Measurements from ENCODE around the gene SLC38A7.

Gene SLC38A7, protein sequence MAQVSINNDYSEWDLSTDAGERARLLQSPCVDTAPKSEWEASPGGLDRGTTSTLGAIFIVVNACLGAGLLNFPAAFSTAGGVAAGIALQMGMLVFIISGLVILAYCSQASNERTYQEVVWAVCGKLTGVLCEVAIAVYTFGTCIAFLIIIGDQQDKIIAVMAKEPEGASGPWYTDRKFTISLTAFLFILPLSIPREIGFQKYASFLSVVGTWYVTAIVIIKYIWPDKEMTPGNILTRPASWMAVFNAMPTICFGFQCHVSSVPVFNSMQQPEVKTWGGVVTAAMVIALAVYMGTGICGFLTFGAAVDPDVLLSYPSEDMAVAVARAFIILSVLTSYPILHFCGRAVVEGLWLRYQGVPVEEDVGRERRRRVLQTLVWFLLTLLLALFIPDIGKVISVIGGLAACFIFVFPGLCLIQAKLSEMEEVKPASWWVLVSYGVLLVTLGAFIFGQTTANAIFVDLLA

DNA sequence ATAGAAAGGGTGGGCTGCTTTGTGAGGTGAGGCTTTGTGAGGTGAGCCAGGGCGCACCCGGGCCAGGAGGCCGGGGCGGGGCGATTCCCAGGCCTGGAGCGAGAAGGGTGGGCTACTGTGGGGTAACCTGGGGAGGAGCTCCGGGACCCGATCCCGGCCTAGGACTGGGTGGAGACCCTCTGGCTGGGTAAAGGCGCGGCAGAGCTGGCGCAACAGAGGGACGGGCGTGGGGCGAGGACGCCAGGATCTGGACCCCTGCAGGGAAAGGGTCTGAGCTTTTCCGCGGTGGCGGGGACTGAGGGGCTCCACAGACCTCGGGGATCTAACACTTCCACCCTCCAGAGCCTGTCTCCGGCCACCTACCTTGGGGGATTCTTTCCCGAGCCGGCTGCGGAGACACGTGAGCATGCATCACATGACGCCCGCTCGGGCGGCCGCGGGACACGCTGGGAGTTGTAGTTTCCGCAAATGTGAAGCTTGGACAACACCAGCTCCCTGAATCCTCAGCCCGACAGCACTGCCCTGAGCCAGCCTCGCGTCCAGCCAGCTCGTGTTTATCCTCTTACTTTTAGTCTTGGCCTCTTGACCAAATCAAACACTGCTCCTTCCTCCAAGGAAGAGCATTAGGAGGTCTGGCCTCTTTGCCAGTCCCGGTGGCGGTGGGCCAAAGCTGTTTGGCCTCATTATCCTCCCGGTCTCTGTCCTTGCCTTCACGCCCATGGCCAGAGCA lies at the start of gene SLC38A7:
Gene SLC38A7 (minus strand): TSS at position 417 of the 730 bp plus-strand sequence. CDS start 4,644 bp downstream, outside the sequence.
- no peaks in the 10 kb centered on the region for H4K20me1 ChIP-seq (ENCODE audit: control insufficient read depth, insufficient read depth, low read depth, low read length)
- H3K4me2 ChIP-seq (ENCODE audit: low read length) = peak within 1 kb of the TSS; percentile 75
- H3K4me3 ChIP-seq (ENCODE audit: low read length) = peak within 1 kb of the TSS; percentile 81
- H3K9me3 ChIP-seq (ENCODE audit: control insufficient read depth, insufficient read depth, low read length) = no peaks in the 10 kb centered on the region
- H3K36me3 ChIP-seq (ENCODE audit: control insufficient read depth, low read length) = no peaks in the 10 kb centered on the region
- no peaks in the 10 kb centered on the region for H3K79me2 ChIP-seq (ENCODE audit: control insufficient read depth, low read length)
- no peaks in the 10 kb centered on the region for H3K9me2 ChIP-seq (replicated peaks; ENCODE audit: control insufficient read depth, low read length)
- no peaks in the 10 kb centered on the region for H3K27me3 ChIP-seq (ENCODE audit: control insufficient read depth, low read length)
- TF ChIP-seq, protein P1, sequence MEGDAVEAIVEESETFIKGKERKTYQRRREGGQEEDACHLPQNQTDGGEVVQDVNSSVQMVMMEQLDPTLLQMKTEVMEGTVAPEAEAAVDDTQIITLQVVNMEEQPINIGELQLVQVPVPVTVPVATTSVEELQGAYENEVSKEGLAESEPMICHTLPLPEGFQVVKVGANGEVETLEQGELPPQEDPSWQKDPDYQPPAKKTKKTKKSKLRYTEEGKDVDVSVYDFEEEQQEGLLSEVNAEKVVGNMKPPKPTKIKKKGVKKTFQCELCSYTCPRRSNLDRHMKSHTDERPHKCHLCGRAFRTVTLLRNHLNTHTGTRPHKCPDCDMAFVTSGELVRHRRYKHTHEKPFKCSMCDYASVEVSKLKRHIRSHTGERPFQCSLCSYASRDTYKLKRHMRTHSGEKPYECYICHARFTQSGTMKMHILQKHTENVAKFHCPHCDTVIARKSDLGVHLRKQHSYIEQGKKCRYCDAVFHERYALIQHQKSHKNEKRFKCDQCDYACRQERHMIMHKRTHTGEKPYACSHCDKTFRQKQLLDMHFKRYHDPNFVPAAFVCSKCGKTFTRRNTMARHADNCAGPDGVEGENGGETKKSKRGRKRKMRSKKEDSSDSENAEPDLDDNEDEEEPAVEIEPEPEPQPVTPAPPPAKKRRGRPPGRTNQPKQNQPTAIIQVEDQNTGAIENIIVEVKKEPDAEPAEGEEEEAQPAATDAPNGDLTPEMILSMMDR (IDR thresholded peaks at IDR 0.05; ENCODE audit: low read depth, low read length, poor library complexity, severe bottlenecking) = no peak
- TF ChIP-seq EZH2phosphoT487 (IDR thresholded peaks at IDR 0.05; ENCODE audit: borderline replicate concordance, low read length) = no peak
- peaks cover 10% of the 10 kb centered on the region for H3K4me1 ChIP-seq (ENCODE audit: control insufficient read depth, low read length)
- no peak within 1 kb of the TSS for H3K27ac ChIP-seq (ENCODE audit: low read depth, low read length)
- no peaks in the 10 kb centered on the region for H3F3A ChIP-seq (ENCODE audit: control insufficient read depth, insufficient read depth)

DNA sequence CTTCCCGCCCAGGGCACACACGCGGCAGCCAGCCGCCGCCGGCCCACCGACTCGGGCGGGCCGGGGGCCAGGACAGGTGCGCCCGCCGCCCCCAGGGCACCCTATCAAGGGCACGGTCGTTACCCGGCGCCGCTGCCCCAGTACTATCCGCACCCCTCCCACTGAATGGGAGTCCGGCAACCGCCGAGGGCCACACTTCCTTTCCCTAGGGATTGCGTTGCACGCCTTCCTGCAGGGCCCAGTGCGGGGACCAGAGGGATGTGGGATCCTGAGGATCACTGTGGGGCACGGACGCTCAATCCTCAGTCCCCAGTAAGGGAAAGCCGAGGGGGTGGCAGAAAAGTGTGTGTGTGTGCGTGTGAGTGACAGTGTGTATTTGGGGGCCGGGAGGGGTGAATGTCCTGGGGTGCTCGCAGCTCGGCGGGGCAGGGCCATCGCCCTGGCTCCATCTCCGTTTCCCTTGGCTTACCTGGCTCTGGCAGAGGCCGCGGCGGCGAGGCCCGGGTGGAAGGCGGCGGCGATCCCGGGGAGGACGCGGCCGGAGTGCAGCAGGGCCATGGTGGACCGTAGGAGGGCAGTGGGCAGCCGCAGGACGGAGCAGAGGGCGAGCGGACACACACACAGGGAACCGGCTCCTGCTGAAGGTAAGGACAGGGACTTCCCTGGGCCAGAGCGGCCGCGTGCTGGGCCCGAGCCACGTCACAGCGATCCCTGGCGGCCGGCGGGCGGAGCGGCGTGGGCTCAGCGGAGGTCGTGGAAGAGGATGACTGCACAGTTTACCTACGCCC lies 49.3 kb upstream of the SLC38A7 start, which contains the start of gene GOT2:
Gene GOT2 (minus strand): TSS at position 646 of the 788 bp plus-strand sequence. CDS start 88 bp downstream, at position 558.
- peak within 1 kb of the TSS; percentile 98 for H3K4me2 ChIP-seq (ENCODE audit: low read length)
- peak within 1 kb of the TSS; percentile 71 for H3K27ac ChIP-seq (ENCODE audit: low read depth, low read length)
- H3K9me3 ChIP-seq (ENCODE audit: control insufficient read depth, insufficient read depth, low read length) = no peaks in the 10 kb centered on the region
- no peaks in the 10 kb centered on the region for H3K27me3 ChIP-seq (ENCODE audit: control insufficient read depth, low read length)
- H3K36me3 ChIP-seq (ENCODE audit: control insufficient read depth, low read length) = peaks cover 43% of the 10 kb centered on the region
- peaks cover 56% of the 10 kb centered on the region for H3K4me1 ChIP-seq (ENCODE audit: control insufficient read depth, low read length)
- TF ChIP-seq, protein P1 (IDR thresholded peaks at IDR 0.05; ENCODE audit: low read depth, low read length, poor library complexity, severe bottlenecking) = peak; percentile 88
- TF ChIP-seq EZH2phosphoT487 (IDR thresholded peaks at IDR 0.05; ENCODE audit: borderline replicate concordance, low read length) = no peak
- no peaks in the 10 kb centered on the region for H3K9me2 ChIP-seq (replicated peaks; ENCODE audit: control insufficient read depth, low read length)
- peaks cover 53% of the 10 kb centered on the region for H3K79me2 ChIP-seq (ENCODE audit: control insufficient read depth, low read length)
- peaks cover 10% of the 10 kb centered on the region for H3F3A ChIP-seq (ENCODE audit: control insufficient read depth, insufficient read depth)
- peak within 1 kb of the TSS; percentile 81 for H3K4me3 ChIP-seq (ENCODE audit: low read length)
- peaks cover 5% of the 10 kb centered on the region; the same call in 1 of the 2 replicates for H4K20me1 ChIP-seq (ENCODE audit: control insufficient read depth, insufficient read depth, low read depth, low read length)

DNA sequence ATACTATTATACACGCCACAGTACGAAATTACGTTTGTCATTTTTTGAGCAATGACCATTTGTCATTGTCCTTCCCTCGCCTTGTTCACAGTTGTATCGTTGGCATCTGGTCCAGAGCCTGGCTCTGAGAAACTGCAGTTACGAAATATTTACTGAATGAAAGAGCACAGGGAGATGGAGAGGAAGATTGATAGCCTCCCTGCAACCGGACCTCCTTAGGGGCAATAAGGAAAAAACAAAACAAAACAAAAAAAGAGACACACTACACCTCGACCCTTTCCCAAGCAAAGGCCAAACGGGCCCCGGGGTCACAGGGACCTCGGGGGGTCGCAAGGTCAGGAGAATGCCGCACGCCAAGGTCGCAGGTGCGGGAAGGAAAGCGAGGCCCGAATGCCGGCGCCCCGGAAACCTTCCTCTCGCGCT lies 48.7 kb upstream of the SLC38A7 start:
- no peaks in the 10 kb centered on the region for H3K9me2 ChIP-seq (replicated peaks; ENCODE audit: control insufficient read depth, low read length)
- peaks cover 6% of the 10 kb centered on the region; the same call in 1 of the 2 replicates for H4K20me1 ChIP-seq (ENCODE audit: control insufficient read depth, insufficient read depth, low read depth, low read length)
- H3K27ac ChIP-seq (ENCODE audit: low read depth, low read length) = peak overlapping the region; percentile 71
- no peak for TF ChIP-seq EZH2phosphoT487 (IDR thresholded peaks at IDR 0.05; ENCODE audit: borderline replicate concordance, low read length)
- TF ChIP-seq, protein P1 (IDR thresholded peaks at IDR 0.05; ENCODE audit: low read depth, low read length, poor library complexity, severe bottlenecking) = no peak
- H3K9me3 ChIP-seq (ENCODE audit: control insufficient read depth, insufficient read depth, low read length) = no peaks in the 10 kb centered on the region
- H3K4me1 ChIP-seq (ENCODE audit: control insufficient read depth, low read length) = peaks cover 62% of the 10 kb centered on the region
- peaks cover 59% of the 10 kb centered on the region for H3K79me2 ChIP-seq (ENCODE audit: control insufficient read depth, low read length)
- peaks cover 10% of the 10 kb centered on the region for H3F3A ChIP-seq (ENCODE audit: control insufficient read depth, insufficient read depth)
- H3K36me3 ChIP-seq (ENCODE audit: control insufficient read depth, low read length) = peaks cover 48% of the 10 kb centered on the region
- H3K4me2 ChIP-seq (ENCODE audit: low read length) = peak overlapping the region; percentile 98
- peak overlapping the region; percentile 81 for H3K4me3 ChIP-seq (ENCODE audit: low read length)
- H3K27me3 ChIP-seq (ENCODE audit: control insufficient read depth, low read length) = no peaks in the 10 kb centered on the region
